Measurements from ENCODE around the gene ROCK1. TPM values are rescaled to one million over a fixed set of nuclear protein-coding genes. Genes with fewer than 3 reads are reported as not detected.
"Not testable (repeated sequence)": the region's sequence is repeated elsewhere in the genome, so short reads cannot be mapped to it uniquely, and the experiment has no call there.

ROCK1 gene
- total and polyA plus RNA-seq, 2 donors (not counting 1 experiment from before 2014, with no cell fraction given): 12.5 to 103 TPM

DNA sequence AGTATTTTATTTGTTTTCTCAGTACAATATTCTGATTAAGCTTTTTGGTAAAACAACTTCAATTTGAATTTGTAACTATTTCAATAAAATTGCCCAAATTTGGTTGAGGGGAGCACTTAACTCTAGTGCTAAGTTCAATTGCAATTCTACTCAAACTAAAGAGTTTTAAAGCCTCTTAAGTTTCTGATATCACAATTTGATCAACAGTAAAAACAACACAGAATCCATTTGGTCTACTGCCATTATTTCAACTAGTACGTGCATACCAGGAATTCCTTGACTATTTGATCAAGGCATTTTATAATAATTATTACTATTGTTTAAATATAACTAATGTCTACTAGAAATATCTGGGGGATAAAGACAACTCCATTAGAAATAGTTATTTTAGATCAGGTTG is 150.9 kb downstream of the ROCK1 start:
- ATAC-seq (ENCODE audit: low read depth) (no peak), DNase-seq (no peak)
- Mint-ChIP-seq H3K4me1 (no peaks in the 10 kb centered on the region), H3K9me3 (ENCODE audit: insufficient read depth) (no peaks in the 10 kb centered on the region), H3K27me3 (no peaks in the 10 kb centered on the region), H3K27ac (no peak overlapping the region), H3K4me3 (no peak overlapping the region)
- H4K20me1 ChIP-seq (ENCODE audit: control insufficient read depth, insufficient read depth, low read length, poor library complexity, severe bottlenecking): no peaks in the 10 kb centered on the region
- H3K27me3 ChIP-seq (replicated peaks in 1 of 4; ENCODE audit: control extremely low read depth in 1 of 4, control insufficient read depth in 3 of 4, insufficient read depth in 4 of 4, low read length in 3 of 4): no peaks in the 10 kb centered on the region
- CTCF ChIA-PET: no interaction called here
- H3K4me3 ChIP-seq (ENCODE audit: control extremely low read depth in 1 of 5, extremely low read depth in 1 of 5, insufficient read depth in 1 of 5, low read depth in 2 of 5, low read length in 4 of 5): no peak overlapping the region
- POLR2A ChIA-PET: no interaction called here
- H3K9ac ChIP-seq (ENCODE audit: low read length): no peak overlapping the region
- no peak overlapping the region for H2AFZ ChIP-seq (ENCODE audit: insufficient read depth, low read depth, low read length, poor library complexity, severe bottlenecking)
- intact Hi-C loops (cut with micrococcal nuclease): no loop called here
- no peak overlapping the region for H3K27ac ChIP-seq (ENCODE audit: low read length in 2 of 2)
- peaks cover 9 to 21% of the 10 kb centered on the region in 2 experiments for H3K36me3 ChIP-seq (replicated peaks in 1 of 2; ENCODE audit: control extremely low read depth in 1 of 2, control insufficient read depth in 1 of 2, extremely low read depth in 1 of 2, insufficient read depth in 2 of 2, low read length in 1 of 2)
- WGBS (ENCODE audit: insufficient coverage): no CpG with 5 or more reads among the region's 1 CpG
- H3K9me3 ChIP-seq (ENCODE audit: control extremely low read depth in 1 of 3, control insufficient read depth in 2 of 3, insufficient read depth in 1 of 3, low read length in 2 of 3): peaks cover 0 to 7% (median 1%) of the 10 kb centered on the region in 3 donors
- H3K4me1 ChIP-seq (ENCODE audit: control insufficient read depth in 2 of 2, insufficient read depth in 2 of 2, low read length in 2 of 2): no peaks in the 10 kb centered on the region
- TF ChIP-seq EZH2 (IDR thresholded peaks at IDR 0.05; ENCODE audit: borderline replicate concordance, insufficient read depth, low read depth, low read length, poor library complexity, severe bottlenecking): no peak
- TF ChIP-seq, protein P1, sequence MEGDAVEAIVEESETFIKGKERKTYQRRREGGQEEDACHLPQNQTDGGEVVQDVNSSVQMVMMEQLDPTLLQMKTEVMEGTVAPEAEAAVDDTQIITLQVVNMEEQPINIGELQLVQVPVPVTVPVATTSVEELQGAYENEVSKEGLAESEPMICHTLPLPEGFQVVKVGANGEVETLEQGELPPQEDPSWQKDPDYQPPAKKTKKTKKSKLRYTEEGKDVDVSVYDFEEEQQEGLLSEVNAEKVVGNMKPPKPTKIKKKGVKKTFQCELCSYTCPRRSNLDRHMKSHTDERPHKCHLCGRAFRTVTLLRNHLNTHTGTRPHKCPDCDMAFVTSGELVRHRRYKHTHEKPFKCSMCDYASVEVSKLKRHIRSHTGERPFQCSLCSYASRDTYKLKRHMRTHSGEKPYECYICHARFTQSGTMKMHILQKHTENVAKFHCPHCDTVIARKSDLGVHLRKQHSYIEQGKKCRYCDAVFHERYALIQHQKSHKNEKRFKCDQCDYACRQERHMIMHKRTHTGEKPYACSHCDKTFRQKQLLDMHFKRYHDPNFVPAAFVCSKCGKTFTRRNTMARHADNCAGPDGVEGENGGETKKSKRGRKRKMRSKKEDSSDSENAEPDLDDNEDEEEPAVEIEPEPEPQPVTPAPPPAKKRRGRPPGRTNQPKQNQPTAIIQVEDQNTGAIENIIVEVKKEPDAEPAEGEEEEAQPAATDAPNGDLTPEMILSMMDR (IDR thresholded peaks at IDR 0.05): no peak
- no peaks in the 10 kb centered on the region for H3K79me2 ChIP-seq (ENCODE audit: control insufficient read depth, insufficient read depth, low read length)
- no peak overlapping the region for H3K4me2 ChIP-seq (replicated peaks; ENCODE audit: low read depth, low read length, poor library complexity, severe bottlenecking)

DNA sequence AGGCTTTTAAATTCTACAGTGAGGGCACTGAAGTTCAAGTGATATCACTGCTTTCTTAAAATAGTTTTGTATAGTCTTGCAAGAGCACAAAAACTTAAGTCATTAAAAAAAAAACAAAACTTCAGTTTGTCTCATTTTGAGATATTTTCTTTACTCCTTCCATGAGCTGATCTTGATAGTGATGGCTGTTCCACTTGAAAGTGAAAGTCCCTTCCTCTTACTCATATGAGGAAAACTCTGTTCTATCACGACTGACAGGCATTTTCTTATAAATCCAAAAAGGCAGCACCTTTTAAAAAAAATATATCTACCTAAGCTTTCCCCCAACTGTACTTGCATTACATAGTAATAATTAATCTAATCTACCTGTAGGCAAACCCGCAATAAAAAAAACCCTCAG is 160.8 kb downstream of the ROCK1 start:
- ATAC-seq (ENCODE audit: low read depth); intact Hi-C loops (cut with micrococcal nuclease); H3K4me1 ChIP-seq (ENCODE audit: control insufficient read depth in 2 of 2, insufficient read depth in 2 of 2, low read length in 2 of 2): not testable (repeated sequence)

More for the DNA sequence above, 160.8 kb downstream of the ROCK1 start:
- H3K4me1 Mint-ChIP-seq; H3K4me2 ChIP-seq (replicated peaks; ENCODE audit: low read depth, low read length, poor library complexity, severe bottlenecking); H3K9ac ChIP-seq (ENCODE audit: low read length); H3K9me3 ChIP-seq (ENCODE audit: control extremely low read depth in 1 of 3, control insufficient read depth in 2 of 3, insufficient read depth in 1 of 3, low read length in 2 of 3); H3K36me3 ChIP-seq (replicated peaks in 1 of 2; ENCODE audit: control extremely low read depth in 1 of 2, control insufficient read depth in 1 of 2, extremely low read depth in 1 of 2, insufficient read depth in 2 of 2, low read length in 1 of 2); H3K4me3 ChIP-seq (ENCODE audit: control extremely low read depth in 1 of 5, extremely low read depth in 1 of 5, insufficient read depth in 1 of 5, low read depth in 2 of 5, low read length in 4 of 5); H2AFZ ChIP-seq (ENCODE audit: insufficient read depth, low read depth, low read length, poor library complexity, severe bottlenecking); CTCF ChIA-PET; H3K27me3 Mint-ChIP-seq; H3K27ac ChIP-seq (ENCODE audit: low read length in 2 of 2); H4K20me1 ChIP-seq (ENCODE audit: control insufficient read depth, insufficient read depth, low read length, poor library complexity, severe bottlenecking); H3K79me2 ChIP-seq (ENCODE audit: control insufficient read depth, insufficient read depth, low read length); POLR2A ChIA-PET; H3K4me3 Mint-ChIP-seq; H3K9me3 Mint-ChIP-seq (ENCODE audit: insufficient read depth); DNase-seq; H3K27ac Mint-ChIP-seq; H3K27me3 ChIP-seq (replicated peaks in 1 of 4; ENCODE audit: control extremely low read depth in 1 of 4, control insufficient read depth in 3 of 4, insufficient read depth in 4 of 4, low read length in 3 of 4): not testable (repeated sequence)
- no CpG with 5 or more reads among the region's 2 CpGs for WGBS (ENCODE audit: insufficient coverage)

Small RNA genes within 50 kb of the gene (small RNA-seq; reads per million reads assigned to genes)
- not detected for gene RNU6-120P (ENCODE audit: insufficient read length, low read depth, low replicate concordance)

Other genes with a start within 250 kb of the ROCK1 start
- not detected in 2 replicates for gene GREB1L, start 130.4 kb upstream of the ROCK1 start, total RNA-seq
- not detected in 2 replicates for gene GREB1L, start 130.4 kb upstream of the ROCK1 start, polyA plus RNA-seq